NCI-H2196 treated with DMSO at 0.1 percent for 48 hours (cell line): Measurements from ENCODE around the gene CCDC63.

Experiments used
- DNase-seq: peaks from one replicate; lab custom pipeline; 2025; ENCODE audit not compliant: unreplicated experiment; lab: John Stamatoyannopoulos, UW

Gene CCDC63

DNA sequence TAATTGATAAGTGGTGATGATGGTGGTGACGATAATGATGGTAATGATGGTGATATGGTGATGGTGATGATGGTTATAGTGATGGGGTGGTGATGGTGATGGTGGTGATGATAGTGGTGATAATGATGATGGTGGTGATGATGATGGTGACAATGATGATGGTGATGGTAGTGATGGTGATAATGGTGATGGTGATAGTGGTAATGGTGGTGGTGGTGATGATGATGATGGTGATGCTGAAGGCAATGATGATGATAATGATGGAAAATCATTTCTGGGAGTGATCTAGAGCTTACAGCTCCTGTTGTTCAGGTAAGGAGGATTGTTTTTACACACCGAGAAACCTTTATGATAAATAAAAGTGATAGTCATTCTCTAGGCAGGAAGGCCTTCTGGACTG, 33.9 kb downstream of the CCDC63 start:
- no peak for DNase-seq

DNA sequence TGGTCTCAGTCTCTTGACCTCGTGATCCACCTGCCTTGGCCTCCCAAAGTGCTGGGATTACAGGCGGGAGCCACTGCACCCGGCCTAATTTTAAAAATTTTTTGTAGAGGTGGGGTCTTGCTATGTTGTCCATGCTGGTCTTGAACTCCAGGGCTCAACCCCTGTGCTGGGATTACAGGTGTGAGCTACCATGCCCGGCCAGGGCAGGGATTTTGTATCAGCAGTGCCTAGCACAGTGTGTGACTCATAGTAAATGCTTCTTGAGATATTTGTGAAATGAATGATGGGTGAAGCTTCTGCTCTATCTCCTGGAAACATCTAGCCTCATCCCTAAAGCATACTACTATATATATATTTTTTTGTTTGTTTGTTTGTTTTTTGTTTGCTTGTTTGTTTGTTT, 36.5 kb downstream of the CCDC63 start:
- no peak for DNase-seq

DNA sequence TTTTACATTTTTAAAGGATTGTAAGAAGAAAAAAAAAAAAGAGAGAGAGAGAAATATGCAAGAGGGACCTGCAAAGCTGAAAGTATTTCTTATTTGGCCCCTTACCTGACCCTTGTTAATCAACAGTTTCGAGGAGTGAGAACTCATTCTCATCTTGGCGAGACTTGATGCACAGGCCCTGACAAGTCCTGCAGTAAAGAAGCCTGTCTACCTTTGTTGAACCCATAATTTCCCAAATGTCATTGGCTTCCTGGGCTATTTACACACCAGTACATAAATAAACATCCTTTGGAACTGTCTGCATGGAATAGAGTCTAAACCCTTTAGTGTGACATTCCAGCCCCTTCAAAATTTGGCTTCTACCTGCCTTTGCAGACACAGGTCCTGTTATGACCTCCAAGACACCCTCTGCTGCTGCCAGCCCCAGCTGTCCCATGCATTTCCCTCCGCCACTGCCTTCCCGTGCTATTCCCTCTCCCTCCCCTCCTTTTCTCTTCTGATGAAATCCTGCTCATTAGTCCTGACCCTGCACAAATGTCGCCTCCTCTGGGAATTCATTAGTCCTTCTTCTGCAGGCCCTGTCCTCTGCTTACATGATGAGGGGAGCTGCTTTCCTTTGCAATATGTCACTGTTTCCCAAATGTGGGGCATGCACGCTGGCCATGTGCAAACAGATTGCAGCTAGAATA, 38.5 kb downstream of the CCDC63 start:
- DNase-seq: no peak

DNA sequence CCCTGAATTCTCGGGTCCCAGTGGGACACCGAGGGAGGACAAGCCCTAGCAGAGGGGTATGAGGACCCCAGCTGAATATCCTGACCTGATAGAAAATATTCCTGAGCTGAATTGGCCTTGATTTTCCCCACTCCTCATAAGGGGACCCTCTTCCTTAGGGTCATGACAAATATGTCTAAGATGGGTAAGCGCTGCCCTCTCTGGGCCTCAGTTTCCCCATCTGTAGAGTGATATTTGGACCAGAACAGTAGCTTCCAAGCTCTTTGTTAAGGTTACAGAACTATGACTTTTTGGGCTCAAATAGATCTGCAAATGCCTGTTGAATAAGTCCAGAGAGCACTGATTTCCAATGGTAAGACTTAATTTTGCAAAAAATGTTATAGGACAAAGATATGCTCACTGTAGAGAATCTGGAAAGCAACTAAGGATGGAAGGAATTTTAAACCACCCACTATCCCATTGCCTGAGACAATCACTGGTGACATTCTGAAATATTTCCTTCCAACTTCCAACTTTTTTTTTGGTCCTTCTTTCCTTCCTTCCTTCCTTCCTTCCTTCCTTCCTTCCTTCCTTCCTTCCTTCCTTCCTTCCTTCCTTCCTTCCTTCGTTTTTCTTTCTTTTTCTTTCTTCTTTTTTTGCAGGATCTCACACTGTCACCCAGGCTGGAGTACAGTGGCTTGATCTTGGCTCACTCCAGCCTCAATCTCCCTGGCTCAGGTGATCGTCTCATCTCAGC, 41.6 kb downstream of the CCDC63 start:
- no peak for DNase-seq

DNA sequence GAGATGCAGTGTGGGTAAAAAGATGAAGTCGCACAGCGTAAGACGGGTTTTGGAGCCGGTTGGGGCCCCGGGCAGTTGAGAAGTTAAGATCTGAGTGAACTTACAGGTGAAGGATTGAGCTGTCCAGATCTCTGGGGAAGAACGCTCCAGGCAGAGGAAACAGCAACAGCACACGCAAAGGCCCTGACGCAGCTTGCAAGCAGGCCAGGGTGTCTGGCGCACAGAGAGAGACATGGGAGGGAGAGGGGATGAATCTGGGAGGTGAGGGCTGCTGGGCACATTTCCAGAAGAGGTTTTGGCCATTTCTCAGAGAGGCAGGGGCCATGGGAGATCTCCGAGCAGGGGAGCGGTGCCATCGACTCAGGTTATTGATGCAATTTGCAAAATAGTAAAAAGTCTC, 42.6 kb downstream of the CCDC63 start:
- no peak for DNase-seq

DNA sequence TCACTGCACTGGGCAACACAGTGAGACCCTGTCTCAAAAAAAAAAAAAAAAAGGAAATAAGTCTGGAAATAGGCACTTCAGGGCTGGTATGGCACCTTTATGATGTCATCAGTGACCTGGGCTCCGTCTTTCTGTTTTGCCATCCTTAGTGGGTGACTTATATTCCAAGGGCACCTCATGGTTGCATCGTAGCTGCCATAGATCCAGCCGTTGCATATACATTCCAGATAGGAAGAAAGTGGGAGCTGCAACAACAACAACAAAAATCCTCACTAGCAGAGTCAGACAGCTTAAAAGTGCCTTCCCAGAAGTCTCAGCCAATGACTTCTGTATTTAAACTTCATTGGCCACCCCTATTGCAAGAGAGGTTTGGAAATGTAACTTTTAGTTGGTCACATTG, 47.2 kb downstream of the CCDC63 start:
- no peak for DNase-seq

DNA sequence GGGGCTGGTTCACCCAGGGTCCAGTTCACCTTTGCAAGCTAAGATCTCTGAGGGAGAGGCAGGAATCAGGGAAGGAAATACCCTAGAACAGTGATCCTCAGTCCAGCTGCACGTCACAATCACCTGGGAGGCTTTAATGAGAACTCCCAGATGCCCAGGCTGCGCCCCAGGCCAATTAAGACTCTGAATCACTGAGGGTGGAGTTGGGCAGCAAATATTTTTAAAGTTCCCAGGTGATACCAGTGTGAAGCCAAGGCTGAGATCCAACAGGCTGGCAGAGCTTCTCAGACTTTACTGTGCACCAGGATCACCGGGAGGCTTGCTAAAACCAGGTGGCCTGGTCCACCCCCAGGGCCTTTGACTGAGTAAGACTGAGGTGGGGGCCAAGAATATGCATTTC, 49.8 kb downstream of the CCDC63 start:
- no peak for DNase-seq

DNA sequence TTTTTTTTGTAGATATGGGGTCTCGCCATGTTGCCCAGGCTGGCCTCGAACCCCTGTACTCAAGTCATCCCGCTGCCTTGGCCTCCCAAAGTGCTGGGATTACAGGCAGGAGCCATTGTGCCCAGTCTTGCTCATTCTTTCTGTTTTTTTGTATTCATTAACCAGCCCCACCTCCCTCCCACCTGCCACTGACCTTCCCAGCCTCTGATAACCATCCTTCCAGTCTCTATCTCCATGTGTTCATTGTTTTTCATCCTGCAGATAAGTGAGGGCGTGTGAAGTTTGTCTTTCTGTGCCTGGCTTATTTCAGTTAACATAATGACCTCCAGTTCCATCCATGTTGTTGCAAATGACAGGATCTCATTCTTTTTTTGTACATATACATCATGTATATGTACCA, 54.6 kb downstream of the CCDC63 start:
- DNase-seq: no peak

DNA sequence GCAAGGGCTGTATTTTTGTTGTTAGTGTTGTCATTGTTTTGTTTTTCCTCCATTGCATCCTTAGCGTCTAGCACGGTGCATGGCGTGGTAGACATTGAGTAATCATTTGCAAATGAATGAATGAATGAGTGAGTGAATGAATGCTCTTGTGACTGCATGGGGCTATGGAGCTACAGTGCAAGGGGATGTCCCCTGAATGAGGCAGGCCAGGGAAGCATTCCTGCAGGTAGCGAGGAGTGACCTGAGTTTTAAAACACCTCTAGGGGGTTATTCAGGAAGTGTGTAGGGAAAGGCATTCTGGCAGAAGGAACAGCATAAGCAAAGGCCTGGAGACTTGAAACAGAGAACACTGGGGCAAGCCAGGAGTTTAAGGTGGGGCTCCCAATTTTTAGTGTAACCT, 56.7 kb downstream of the CCDC63 start:
- DNase-seq: no peak

DNA sequence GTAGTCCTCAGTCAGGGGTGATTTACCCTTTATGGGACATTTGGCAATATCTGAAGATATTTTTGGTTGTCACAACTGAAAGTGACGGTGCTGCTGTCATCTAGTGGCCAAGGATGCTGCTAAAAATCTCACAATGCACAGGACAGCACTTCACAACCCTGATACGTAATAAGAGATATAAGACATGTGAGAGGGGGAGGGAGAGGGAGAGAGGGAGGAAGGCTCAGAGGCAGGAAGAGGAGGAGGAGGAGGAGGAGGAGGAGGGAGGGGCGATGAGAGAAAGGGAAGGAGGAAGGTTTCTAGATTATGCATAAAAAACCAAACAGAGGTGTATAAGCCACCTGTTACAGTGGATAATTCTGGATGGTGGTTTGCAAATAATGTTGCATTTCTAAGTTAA, 59.3 kb downstream of the CCDC63 start:
- DNase-seq: no peak

DNA sequence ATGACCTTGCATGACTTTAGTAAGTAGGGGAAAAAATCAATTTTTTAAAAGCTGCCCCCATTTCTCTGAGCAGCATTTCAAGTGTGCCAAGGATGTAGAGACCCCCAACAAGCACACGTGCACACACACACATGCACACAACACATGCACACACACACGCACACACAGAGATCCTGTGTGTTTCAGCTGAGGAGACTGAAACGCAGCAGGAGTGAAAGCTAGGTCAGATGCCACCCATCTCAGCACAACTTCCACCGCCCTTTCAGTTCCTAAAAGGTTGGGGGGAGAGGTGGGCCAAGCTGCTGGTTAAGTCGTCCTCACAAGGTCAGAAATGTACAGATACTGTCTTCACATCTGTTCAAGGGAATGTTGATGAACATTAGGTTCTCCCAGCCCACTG, 59.7 kb downstream of the CCDC63 start:
- no peak for DNase-seq

DNA sequence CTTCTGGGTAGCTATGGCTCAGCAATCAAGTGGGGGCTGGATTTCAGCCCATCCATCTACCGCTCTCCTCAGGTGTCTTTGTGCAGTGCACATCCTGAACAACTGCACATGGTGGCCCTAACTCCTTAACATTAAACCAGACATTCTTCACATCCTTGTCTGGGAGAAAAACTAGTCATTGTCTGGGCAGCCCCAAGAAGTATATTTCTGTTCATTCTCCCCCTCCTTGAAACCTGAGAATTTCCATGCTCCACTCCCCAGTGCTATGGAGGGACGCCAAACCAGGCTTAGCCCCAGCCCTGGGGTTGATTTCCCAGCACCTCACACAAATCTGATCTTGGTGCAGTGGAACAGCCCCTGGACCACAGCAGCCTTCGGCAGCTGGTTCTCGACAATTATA, 60.2 kb downstream of the CCDC63 start:
- no peak for DNase-seq

DNA sequence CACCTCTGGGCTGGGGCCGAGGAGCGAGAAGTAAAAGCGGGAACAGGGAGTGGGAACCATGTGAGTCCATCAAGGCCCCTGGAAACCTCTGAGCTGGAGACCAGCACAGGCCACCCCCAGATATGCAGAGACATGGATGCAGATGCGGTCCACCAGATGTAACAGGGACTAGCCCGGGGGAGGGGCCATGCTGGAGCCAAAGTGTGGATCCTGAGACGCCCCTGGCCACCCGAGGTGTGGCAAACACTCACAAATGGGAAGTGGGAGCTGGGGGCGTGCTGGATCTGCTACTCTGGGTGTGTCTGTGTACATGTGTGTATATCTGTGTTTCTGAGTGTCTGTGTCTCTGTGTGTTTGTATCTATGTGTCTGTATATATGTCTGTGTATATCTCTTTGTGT, 60.8 kb downstream of the CCDC63 start:
- no peak for DNase-seq

DNA sequence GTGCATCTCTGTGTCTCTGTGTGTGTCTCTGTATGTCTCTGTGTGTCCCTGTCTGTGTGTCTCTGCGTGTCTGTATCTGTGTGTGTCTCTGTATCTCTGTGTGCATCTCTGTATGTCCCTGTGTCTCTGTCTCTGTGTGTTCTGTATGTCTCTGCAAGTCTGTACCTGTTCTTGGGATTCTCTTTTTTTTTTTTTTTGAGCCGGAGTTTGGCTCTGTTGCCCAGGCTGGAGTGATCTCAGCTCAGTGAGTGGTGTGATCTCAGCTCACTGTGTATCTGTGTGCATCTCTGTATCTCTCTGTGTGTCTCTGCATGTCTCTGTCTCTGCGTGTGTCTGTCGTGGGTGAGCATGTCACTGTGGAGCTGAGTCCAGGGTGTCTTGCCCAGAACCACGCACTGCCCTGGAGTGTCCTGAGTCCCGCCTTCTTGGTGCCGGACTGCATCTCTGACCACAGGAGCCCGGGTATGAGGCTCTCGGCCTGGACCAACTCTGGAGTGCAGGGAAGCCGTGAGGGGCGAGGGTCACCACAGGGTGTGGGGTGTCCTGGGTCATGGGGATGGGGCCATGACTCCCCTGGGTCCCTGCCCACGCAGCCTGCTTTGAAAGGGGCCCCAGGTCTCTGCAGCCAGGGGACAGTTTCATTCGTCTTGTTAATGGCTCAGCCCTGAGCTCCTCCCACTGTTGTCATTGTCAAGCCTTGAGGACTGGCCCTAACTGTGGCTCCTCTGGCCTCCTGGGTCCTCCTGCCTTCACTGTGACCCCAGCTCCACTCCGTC, 61.8 kb downstream of the CCDC63 start:
- DNase-seq: no peak

DNA sequence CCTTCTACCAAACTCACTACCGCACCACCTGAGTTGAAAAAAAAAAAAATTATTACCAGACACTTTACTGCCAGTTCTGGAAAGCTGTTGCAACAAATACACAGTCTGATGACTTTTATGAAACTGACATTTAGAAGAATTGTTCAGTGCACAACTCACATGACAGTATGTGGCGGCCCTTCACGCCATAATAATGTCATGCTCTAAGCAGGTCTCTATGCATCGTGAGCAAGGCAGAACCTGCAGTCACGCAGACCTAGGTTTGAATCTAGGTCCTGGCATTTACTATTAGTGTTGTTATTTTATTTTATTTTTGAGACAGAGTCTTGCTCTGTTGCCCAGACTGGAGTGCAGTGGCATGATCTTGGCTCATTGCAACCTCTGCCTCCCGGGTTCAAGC, 65.5 kb downstream of the CCDC63 start:
- no peak for DNase-seq

DNA sequence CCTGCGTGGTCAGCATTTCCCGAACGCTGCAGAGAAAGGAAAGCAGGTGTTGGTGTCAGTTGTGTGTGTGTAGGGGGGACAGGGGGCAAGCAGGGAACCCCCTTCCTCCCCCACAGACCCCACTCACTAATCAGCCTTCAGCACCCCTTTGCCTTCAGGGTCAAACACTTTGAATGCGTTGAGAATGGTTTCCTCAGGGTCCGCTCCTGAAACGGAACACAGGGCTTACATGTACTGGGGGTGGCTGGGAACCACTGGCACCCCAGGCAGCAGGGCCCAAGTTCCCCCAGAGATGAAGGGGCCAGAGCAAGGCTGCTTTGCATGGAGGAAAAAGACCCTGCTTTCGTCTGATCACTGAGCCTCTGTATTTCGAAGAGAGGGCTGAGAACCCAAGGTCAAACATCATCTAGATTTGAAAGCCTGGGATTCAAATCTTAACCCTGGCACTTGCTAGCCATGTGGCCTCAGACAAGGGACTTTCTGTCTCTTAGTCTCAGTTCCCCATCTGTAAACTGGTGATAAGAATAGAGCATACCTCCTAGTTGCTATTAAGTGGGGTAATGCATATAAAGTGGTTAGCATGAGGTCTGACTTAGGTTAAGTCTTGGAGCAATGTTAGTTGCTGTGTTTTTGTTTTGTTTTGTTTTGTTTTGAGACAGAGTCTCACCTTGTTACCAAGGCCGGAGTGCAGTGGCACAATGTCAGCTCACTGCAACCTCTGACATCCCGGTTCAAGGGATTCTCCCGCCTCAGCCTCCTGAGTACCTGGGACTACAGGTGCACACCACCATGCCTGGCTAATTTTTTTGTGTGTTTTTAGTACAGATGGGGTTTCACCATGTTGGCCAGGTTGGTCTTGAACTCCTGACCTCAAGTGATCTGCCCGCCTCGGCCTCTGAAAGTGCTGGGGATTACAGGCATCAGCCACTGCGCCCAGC, 66.6 kb downstream of the CCDC63 start:
- no peak for DNase-seq

DNA sequence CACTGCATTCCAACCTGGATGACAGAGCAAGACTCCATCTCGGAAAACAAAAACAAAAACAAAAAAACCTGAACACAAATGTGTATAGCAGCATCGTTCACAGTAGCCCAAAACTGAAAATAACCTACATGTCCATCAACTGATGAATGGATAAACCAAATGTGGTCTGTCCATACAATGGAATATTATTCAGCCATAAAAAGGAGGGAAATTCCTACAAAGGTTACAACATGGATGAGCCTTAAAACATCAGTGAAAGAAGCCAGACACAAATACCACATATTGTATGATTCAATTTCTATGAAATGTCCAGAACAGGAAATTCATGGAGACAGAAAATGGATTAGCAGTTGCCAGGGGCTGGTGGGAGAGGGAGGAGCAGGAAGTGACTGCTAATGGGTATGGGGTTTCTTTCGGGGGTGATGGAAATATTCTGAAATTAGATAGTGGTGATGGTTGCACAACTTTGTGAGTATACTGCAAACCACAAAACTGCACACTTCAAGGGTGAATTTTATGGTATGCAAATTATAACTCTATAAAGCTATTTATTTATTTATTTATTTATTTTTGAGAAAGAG, 69.6 kb downstream of the CCDC63 start:
- no peak for DNase-seq

DNA sequence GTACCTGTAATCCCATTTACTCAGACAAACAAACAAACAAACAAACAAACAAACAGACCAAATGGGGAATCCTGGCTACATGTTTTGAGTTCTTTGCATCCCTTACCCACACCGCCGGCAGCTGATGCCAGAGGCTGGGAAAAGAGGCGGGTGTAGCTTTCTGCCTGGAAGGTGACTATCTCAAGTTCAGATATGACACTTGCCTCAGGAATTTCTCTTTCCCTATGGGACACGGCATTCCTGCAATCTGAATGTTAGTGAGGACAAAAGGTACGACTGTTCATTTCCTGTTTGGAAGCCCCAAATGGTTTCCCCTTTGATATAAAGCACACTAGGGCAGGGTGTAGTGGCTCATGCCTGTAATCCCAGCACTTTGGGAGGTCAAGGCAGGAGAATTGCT, 70.7 kb downstream of the CCDC63 start:
- DNase-seq: no peak

DNA sequence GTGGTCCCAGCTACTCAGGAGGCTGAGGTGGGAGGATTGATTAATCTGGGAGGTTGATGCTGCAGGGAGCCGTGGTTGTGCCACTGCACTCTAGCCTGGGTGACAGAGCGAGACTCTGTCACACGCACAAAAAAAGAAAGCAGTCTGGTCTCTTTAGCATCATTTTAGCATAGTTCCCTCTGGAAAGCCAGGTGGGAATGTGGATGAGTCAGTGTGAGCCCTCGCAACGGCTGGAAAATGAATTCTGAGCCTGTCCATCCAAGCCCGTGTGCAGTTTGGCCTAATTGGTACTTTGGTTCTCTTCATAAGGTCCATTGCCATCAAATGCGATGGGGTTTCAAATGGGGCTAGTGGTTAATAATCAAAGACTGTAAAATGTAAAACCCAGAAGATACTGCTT, 71.2 kb downstream of the CCDC63 start:
- no peak for DNase-seq

DNA sequence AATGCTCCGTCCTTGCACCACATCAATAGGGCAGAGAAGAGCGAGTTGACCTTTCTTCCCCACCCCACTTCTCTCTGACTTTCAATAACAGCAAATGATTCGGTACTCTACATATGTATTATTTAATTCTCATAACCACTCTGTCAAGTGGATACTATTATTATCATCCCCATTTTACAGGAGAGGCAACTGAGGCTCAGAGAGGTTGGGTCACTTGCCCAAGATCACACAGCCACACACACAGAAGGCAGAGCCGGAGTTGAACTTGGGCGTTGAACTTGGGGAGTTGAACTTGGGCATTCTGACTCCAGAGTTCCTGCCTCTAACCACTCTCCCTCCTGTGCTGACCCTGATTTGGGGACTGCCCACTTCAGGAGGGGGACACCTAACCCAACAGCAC, 72.9 kb downstream of the CCDC63 start:
- no peak for DNase-seq
